ENCODE results near the gene COL6A1.

The COL6A1 gene

GRCh38 chr21:45988366-45989347 is 7.1 kb downstream of the COL6A1 start:
- TF ChIP-seq TAF1 (IDR thresholded peaks at IDR 0.05; ENCODE audit: borderline replicate concordance, insufficient read depth, low read length) (no peak), POLR2AphosphoS5 (IDR thresholded peaks at IDR 0.05; ENCODE audit: low read depth, low read length) (no peak), FOXP2 (optimal IDR thresholded peaks at IDR 0.05; ENCODE audit: borderline replicate concordance, extremely low read depth, extremely low read length, insufficient read depth) (no peak), REST (IDR thresholded peaks at IDR 0.05; ENCODE audit: insufficient read depth in 1 of 2, low read depth in 2 of 2, low read length in 2 of 2) (no peak), SIN3A (IDR thresholded peaks at IDR 0.05; ENCODE audit: borderline replicate concordance, insufficient read depth, low read length) (no peak)

- no peak for TF ChIP-seq POLR2AphosphoS5 (IDR thresholded peaks at IDR 0.05; ENCODE audit: low read depth, low read length)
- no peak for TF ChIP-seq FOXP2 (optimal IDR thresholded peaks at IDR 0.05; ENCODE audit: borderline replicate concordance, extremely low read depth, extremely low read length, insufficient read depth)
- TF ChIP-seq SIN3A (IDR thresholded peaks at IDR 0.05; ENCODE audit: borderline replicate concordance, insufficient read depth, low read length) = no peak
- TF ChIP-seq TAF1 (IDR thresholded peaks at IDR 0.05; ENCODE audit: borderline replicate concordance, insufficient read depth, low read length) = no peak
- TF ChIP-seq REST (IDR thresholded peaks at IDR 0.05; ENCODE audit: insufficient read depth in 1 of 2, low read depth in 2 of 2, low read length in 2 of 2) = no peak
Measured at GRCh38 chr21:45989355-45990048, 7.9 kb downstream of the COL6A1 start.

- TF ChIP-seq REST (IDR thresholded peaks at IDR 0.05; ENCODE audit: insufficient read depth in 1 of 2, low read depth in 2 of 2, low read length in 2 of 2) (no peak), POLR2AphosphoS5 (IDR thresholded peaks at IDR 0.05; ENCODE audit: low read depth, low read length) (no peak), SIN3A (IDR thresholded peaks at IDR 0.05; ENCODE audit: borderline replicate concordance, insufficient read depth, low read length) (no peak), FOXP2 (optimal IDR thresholded peaks at IDR 0.05; ENCODE audit: borderline replicate concordance, extremely low read depth, extremely low read length, insufficient read depth) (no peak), TAF1 (IDR thresholded peaks at IDR 0.05; ENCODE audit: borderline replicate concordance, insufficient read depth, low read length) (no peak)
Measured at GRCh38 chr21:45990049-45990711, 8.6 kb downstream of the COL6A1 start.

DNA sequence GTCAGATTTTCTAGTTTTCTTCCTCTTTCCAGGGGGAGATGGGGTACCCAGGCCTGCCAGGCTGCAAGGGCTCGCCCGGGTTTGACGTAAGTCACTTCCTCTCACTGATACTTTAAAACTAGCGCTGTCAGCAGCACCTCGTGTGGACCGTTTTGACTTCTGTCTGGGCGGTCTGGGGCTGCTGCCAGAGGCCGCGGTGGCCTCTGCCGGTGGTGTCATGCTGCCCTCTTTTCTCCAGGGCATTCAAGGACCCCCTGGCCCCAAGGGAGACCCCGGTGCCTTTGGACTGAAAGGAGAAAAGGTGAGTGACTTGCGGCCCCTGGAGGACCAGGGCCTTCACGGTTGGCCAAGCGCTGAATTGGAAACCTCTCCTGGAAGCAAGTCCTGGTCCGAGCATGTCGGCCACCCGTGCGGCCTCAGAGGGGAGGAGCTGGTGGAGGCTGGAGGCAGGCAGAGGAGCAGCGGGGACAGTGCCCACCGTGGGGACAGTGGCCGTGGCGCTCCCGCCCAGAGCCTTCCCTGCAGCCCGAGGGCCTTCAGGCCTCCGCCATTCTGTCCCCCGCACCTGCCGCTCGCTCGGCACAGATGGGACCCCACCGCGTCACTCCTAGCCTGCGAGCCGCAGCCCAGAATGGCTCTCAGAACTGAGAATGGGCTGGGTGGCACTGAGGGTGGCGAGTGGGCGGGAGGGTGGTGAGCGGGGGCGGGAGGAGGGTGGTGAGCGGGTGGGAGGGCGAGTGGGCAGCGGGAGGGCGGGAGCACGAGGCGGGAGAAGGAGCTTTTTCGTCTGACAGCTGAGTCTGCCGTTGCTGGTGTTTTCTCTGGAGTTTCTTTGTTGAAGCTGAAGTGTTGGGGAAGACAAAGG is 9.4 kb downstream of the COL6A1 start:
- TF ChIP-seq FOXP2 (optimal IDR thresholded peaks at IDR 0.05; ENCODE audit: borderline replicate concordance, extremely low read depth, extremely low read length, insufficient read depth) = no peak
- TF ChIP-seq POLR2AphosphoS5 (IDR thresholded peaks at IDR 0.05; ENCODE audit: low read depth, low read length) = no peak
- no peak for TF ChIP-seq TAF1 (IDR thresholded peaks at IDR 0.05; ENCODE audit: borderline replicate concordance, insufficient read depth, low read length)
- no peak for TF ChIP-seq REST (IDR thresholded peaks at IDR 0.05; ENCODE audit: insufficient read depth in 1 of 2, low read depth in 2 of 2, low read length in 2 of 2)
- no peak for TF ChIP-seq SIN3A (IDR thresholded peaks at IDR 0.05; ENCODE audit: borderline replicate concordance, insufficient read depth, low read length)

Measured in PFSK-1 (cell line).